Heart left ventricle (tissue), 16 donors: ENCODE data around the gene MYEF2. TPM values are rescaled to one million over a fixed set of nuclear protein-coding genes. Genes with fewer than 3 reads are reported as not detected.

Source experiments
- ATAC-seq, 4 donors: fragments of 200-7000 bp; cut with Tn5 transposase; one replicate each; pipeline ENCODE4 v1.9.1; 2020 to 2022; ENCODE audit warnings: moderate library complexity in 4 of 4, mild to moderate bottlenecking in 3 of 4, moderate number of reproducible peaks in 1 of 4
- DNase-seq, 5 donors: peaks; one replicate each; pipeline ENCODE4 v3.0.0-alpha.2; 2020
- H3K27ac ChIP-seq, 12 donors: fragments of 200-600 bp; sonication (generic) in 4 of 12; one replicate each; pipeline versions ENCODE4 v1.5.0 to v1.8.0; 2016 to 2022; ENCODE audit warnings: mild to moderate bottlenecking in 2 of 12
- H3K27me3 ChIP-seq, 9 donors: fragments of 200-600 bp; sonication (generic) in 2 of 9; one replicate each; pipeline versions ENCODE4 v1.5.1 to v1.8.0; 2016 to 2022; ENCODE audit warnings: mild to moderate bottlenecking in 3 of 9
- H3K36me3 ChIP-seq, 9 donors: fragments of 200-600 bp; sonication (generic) in 2 of 9; one replicate each; pipeline versions ENCODE4 v1.5.0 to v1.8.0; 2018 to 2022; ENCODE audit warnings: mild to moderate bottlenecking in 2 of 9
- H3K4me1 ChIP-seq, 12 donors: fragments of 200-600 bp; sonication (generic) in 4 of 12; one replicate each; pipeline versions ENCODE4 v1.5.0 to v1.8.0; 2016 to 2022; ENCODE audit warnings: mild to moderate bottlenecking in 3 of 12
- H3K4me3 ChIP-seq, 12 donors: fragments of 200-600 bp; sonication (generic) in 4 of 12; one replicate each; pipeline versions ENCODE4 v1.5.0 to v1.8.0; 2017 to 2022; ENCODE audit warnings: mild to moderate bottlenecking in 9 of 12, moderate library complexity in 4 of 12
- H3K9me3 ChIP-seq, 12 donors: fragments of 200-600 bp; sonication (generic) in 4 of 12; one replicate each; pipeline versions ENCODE4 v1.5.0 to v1.8.0; 2016 to 2022; ENCODE audit warnings: mild to moderate bottlenecking in 1 of 12
- POLR2A ChIP-seq, 2 donors: fragments of 450-650 bp; IDR thresholded peaks; one replicate each; pipeline ENCODE4 v1.6.1; 2017; ENCODE audit warnings: antibody characterized with exemption in 2 of 2, mild to moderate bottlenecking in 2 of 2, moderate library complexity in 2 of 2
- WGBS, 4 donors: extraction: QIAGEN DNeasy Blood & Tissue Kit in 2 of 4; methylation state at CpG; one replicate each; pipeline versions ENCODE4 v1.1.5 to v1.1.7; 2013 to 2018; 5-methylcytosine and 5-hydroxymethylcytosine counted together
- intact Hi-C, 10 donors: fragments of 100-400 bp; cut with DNase I; formaldehyde crosslinking; loops; one replicate each; pipeline versions ENCODE4 v1.11.1 to v1.14.2; 2022
- polyA plus RNA-seq, 2 donors: library from polyadenylated mRNA; stranded (reverse); fragments of 200-250 nt; gene quantifications; one replicate each; pipeline ENCODE4 v1.2.3, GENCODE V29; 2013
- total RNA-seq, 9 donors: library from RNA; depleted of rRNA in 2 of 9; stranded (reverse); fragments of >200 nt in 2 of 9; fragmentation: NEBNext Ultra II Directional in 3 of 9; extraction: Animal tissue kit (Norgen Biotek cat#: 25700) in 3 of 9; gene quantifications; one replicate each; pipeline versions ENCODE4 v1.1.0 to v1.2.4, GENCODE V29; 2016 to 2023
- TF ChIP-seq, protein P1 (sequence below), 12 donors: fragments of 200-600 bp; sonication (generic) in 4 of 12; IDR thresholded peaks; one replicate each; pipeline versions ENCODE4 v1.5.0 to v1.8.0; 2018 to 2022; ENCODE audit warnings: antibody characterized with exemption in 12 of 12, mild to moderate bottlenecking in 5 of 12
- donor health status: ischemic (EF 13 %, LVEDD 7.1; RV severe dilation, severe dysfunction).
- donor health status: healthy with polysubstance abuse.
- donor health status: DM: no; HTN: yes; CAD: no.
- donor health status: DM: no; HTN: no; CAD: no.
- donor health status: ischemic (EF 25% LVEDD 6.9; RV normal size, moderate dysfunction).
- donor health status: ischemic (EF 25% LVEDD 5.7; RV mildly dilated, moderate dysfunction).
- donor health status: healthy.
- donor health status: DM: yes; HTN: yes; CAD: no.
- donor health status: ischemic (EF 35%, LVEDD 5.7; RV mildly dilated, moderate dysfunction).
- donor health status: nonischemic (EF 11% LVEDD 7.7; RV severe dilation, severe dysfunction).
- donor health status: DM: yes; HTN: yes; CAD: no.
- donor health status: PGD.
- donor health status: ischemic (EF 29% LVEDD 5.4; RV normal size, mild dysfunction).
- donor health status: nonischemic (EF 23%, LVEDD 6.1; RV moderate dilation, normal function).

MYEF2 gene
- total and polyA plus RNA-seq, 11 donors: 5.5 to 17.3 (median 11.4) TPM

DNA sequence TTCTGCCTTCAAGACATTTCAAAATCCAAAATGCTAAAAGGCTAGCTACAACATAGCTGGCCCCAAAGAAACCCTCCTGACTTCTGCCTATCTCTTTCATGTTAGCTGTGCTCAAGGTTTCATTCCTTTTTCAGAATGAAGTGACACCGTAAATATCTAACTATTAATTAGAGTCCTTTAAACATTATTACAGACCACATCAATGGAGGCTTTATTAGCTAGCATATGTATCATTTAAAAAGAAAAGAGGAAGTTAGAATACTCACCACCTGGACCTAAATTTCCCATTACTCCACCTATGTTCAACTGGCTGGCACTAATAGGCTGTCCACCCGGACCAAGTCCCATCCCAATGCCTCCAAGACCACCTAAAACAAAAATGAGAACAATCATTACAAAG is 24.6 kb downstream of the MYEF2 start:
- whole genome bisulfite sequencing, 4 donors: 91 to 95% (median 92%) methylated on average over 2 of the region's 2 CpGs
- Histone ChIP-seq H3K4me1 (no peaks in the 10 kb centered on the region), H3K36me3 (peaks cover 0 to 21% (median 7%) of the 10 kb centered on the region in 9 donors), H3K27ac (no peak overlapping the region), H3K27me3 (no peaks in the 10 kb centered on the region), H3K4me3 (no peak overlapping the region), H3K9me3 (no peaks in the 10 kb centered on the region)
- DNase-seq: no peak
- TF ChIP-seq, protein P1, sequence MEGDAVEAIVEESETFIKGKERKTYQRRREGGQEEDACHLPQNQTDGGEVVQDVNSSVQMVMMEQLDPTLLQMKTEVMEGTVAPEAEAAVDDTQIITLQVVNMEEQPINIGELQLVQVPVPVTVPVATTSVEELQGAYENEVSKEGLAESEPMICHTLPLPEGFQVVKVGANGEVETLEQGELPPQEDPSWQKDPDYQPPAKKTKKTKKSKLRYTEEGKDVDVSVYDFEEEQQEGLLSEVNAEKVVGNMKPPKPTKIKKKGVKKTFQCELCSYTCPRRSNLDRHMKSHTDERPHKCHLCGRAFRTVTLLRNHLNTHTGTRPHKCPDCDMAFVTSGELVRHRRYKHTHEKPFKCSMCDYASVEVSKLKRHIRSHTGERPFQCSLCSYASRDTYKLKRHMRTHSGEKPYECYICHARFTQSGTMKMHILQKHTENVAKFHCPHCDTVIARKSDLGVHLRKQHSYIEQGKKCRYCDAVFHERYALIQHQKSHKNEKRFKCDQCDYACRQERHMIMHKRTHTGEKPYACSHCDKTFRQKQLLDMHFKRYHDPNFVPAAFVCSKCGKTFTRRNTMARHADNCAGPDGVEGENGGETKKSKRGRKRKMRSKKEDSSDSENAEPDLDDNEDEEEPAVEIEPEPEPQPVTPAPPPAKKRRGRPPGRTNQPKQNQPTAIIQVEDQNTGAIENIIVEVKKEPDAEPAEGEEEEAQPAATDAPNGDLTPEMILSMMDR (IDR thresholded peaks at IDR 0.05): no peak
- no peak for TF ChIP-seq POLR2A (IDR thresholded peaks at IDR 0.05)
- intact Hi-C loops: no loop called here
- no peak for ATAC-seq

- peaks cover 0 to 18% (median 0%) of the 10 kb centered on the region in 9 donors for H3K36me3 ChIP-seq
- H3K27ac ChIP-seq: no peak overlapping the region
- ATAC-seq (no peak), DNase-seq (no peak)
- H3K27me3 ChIP-seq: no peaks in the 10 kb centered on the region
- no peak for TF ChIP-seq POLR2A (IDR thresholded peaks at IDR 0.05)
- TF ChIP-seq, protein P1 (IDR thresholded peaks at IDR 0.05): no peak
- 60 to 71% (median 65%) methylated on average over 4 of the region's 4 CpGs for WGBS, 4 donors
- H3K4me1 ChIP-seq: peaks cover 0 to 3% (median 0%) of the 10 kb centered on the region in 12 donors
- intact Hi-C loops: no loop called here
- H3K9me3 ChIP-seq: no peaks in the 10 kb centered on the region
- no peak overlapping the region for H3K4me3 ChIP-seq
Observed at GRCh38 chr15:48149858-48150257, 28.2 kb downstream of the MYEF2 start.

GRCh38 chr15:48147358-48147757 is 30.7 kb downstream of the MYEF2 start:
- Histone ChIP-seq H3K4me1 (peaks cover 0 to 16% (median 0%) of the 10 kb centered on the region in 12 donors), H3K27ac (no peak overlapping the region), H3K9me3 (no peaks in the 10 kb centered on the region), H3K36me3 (peaks cover 0 to 16% (median 0%) of the 10 kb centered on the region in 9 donors), H3K4me3 (no peak overlapping the region), H3K27me3 (no peaks in the 10 kb centered on the region)
- TF ChIP-seq, protein P1 (IDR thresholded peaks at IDR 0.05): no peak
- no peak for TF ChIP-seq POLR2A (IDR thresholded peaks at IDR 0.05)
- ATAC-seq (no peak), DNase-seq (no peak)
- intact Hi-C loops: no loop called here

DNA sequence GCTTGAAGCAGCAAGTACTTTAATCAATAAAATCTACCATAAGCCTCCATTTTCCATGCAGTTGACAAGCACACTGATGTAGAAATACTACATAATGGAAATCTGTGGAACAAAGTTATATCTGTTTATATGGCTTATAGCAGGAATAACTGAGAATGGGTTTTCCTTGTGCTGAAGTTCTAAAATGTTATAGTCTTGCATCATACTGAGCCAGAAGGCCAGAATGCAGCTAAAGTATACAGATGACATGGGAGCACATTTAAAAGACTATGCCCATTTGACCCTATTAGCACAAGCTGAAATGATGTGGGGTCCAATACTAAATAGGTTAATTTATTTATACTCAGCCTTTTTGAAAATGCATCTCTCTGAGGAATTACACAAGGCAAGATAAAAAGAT is 32.2 kb downstream of the MYEF2 start:
- no peaks in the 10 kb centered on the region for H3K9me3 ChIP-seq
- H3K4me3 ChIP-seq: no peak overlapping the region
- peaks cover 0 to 16% (median 0%) of the 10 kb centered on the region in 12 donors for H3K4me1 ChIP-seq
- H3K27me3 ChIP-seq: no peaks in the 10 kb centered on the region
- intact Hi-C loops: no loop called here
- no peak overlapping the region for H3K27ac ChIP-seq
- TF ChIP-seq, protein P1 (IDR thresholded peaks at IDR 0.05): no peak
- no peak for TF ChIP-seq POLR2A (IDR thresholded peaks at IDR 0.05)
- ATAC-seq: no peak
- DNase-seq: no peak
- peaks cover 0 to 5% (median 0%) of the 10 kb centered on the region in 9 donors for H3K36me3 ChIP-seq
